HepG2 (cell line): Measurements from ENCODE around the gene ABCC8. TPM values are rescaled to one million over a fixed set of nuclear protein-coding genes. Genes with fewer than 3 reads are reported as not detected.

Experiments
- ATAC-seq: fragments of 200-7000 bp; cut with Tn5 transposase; 3 replicates; pipeline ENCODE4 v1.9.1; 2020; ENCODE audit warnings: mild to moderate bottlenecking, moderate library complexity
- BruUV-seq: library from RNA; stranded (reverse); fragments of 400-500 nt; replicated peaks from 2 replicates; lab custom pipeline; 2021; lab: Mats Ljungman, UMichigan
- CTCF ChIA-PET: fragments of 300-600 bp; formaldehyde crosslinking; extraction: SDS; loops from one replicate; lab custom pipeline; 2021; ENCODE audit warnings: low total read pairs, inconsistent platforms, low intra/inter-chr PET ratio; lab: Yijun Ruan, JAX
- POLR2A ChIA-PET: fragments of 350-600 bp; sonication (Branson Sonifier 250); formaldehyde crosslinking; loops from one replicate; lab custom pipeline; 2020; ENCODE audit warnings: antibody characterized with exemption, inconsistent platforms; lab: Yijun Ruan, JAX
- DNase-seq: peaks from one replicate; pipeline ENCODE4 v3.0.0-alpha.2; 2015; ENCODE audit warnings: low spot score
- FAIRE-seq: peaks from 3 replicates; lab custom pipeline; 2011; peaks lifted over from hg19 to GRCh38; lab: Jason Lieb, UNC
- H2AFZ ChIP-seq: one replicate; pipeline ENCODE4 v1.6.1; 2011; ENCODE audit warnings: low read length, inconsistent platforms
- H3K27ac ChIP-seq: fragments of 300-600 bp; 3 replicates; pipeline ENCODE4 v1.8.0; 2011; ENCODE audit warnings: mixed run types, mild to moderate bottlenecking, mixed read lengths, low read length, inconsistent platforms; ENCODE audit not compliant: insufficient read depth; ENCODE audit errors: extremely low read length
- H3K27me3 ChIP-seq, 2 experiments: fragments of 200-600 bp in 1 of 2; 2 replicates in 1 of 2; 3 replicates in 1 of 2; pipeline versions ENCODE4 v1.6.0 to v1.8.0; 2011; ENCODE audit warnings: low read length in 2 of 2, mild to moderate bottlenecking in 2 of 2, moderate library complexity in 2 of 2, inconsistent platforms in 1 of 2; ENCODE audit not compliant: insufficient read depth in 2 of 2, control insufficient read depth in 1 of 2
- H3K36me3 ChIP-seq, 2 experiments: fragments of 200-600 bp in 1 of 2; replicated peaks in 1 of 2; 2 replicates in 1 of 2; 3 replicates in 1 of 2; pipeline versions ENCODE4 v1.5.1 to v1.8.0; 2011; ENCODE audit warnings: low read length in 2 of 2, inconsistent platforms in 1 of 2; ENCODE audit not compliant: insufficient read depth in 2 of 2, control insufficient read depth in 1 of 2
- H3K4me1 ChIP-seq: 2 replicates; pipeline ENCODE4 v1.5.1; 2012; ENCODE audit warnings: low read length, inconsistent platforms; ENCODE audit not compliant: insufficient read depth
- H3K4me2 ChIP-seq: 2 replicates; pipeline ENCODE4 v1.6.0; 2011; ENCODE audit warnings: low read depth, low read length, inconsistent platforms
- H3K4me3 ChIP-seq, 3 experiments: fragments of 200-600 bp in 1 of 3; sonication (generic), shearing (Covaris generic) in 1 of 3; replicated peaks in 1 of 3; 2 replicates each; pipeline ENCODE4 v1.5.1; 2011 to 2016; ENCODE audit warnings: low read length in 3 of 3, inconsistent platforms in 2 of 3, low read depth in 2 of 3, mild to moderate bottlenecking in 2 of 3, control low read depth in 1 of 3, mixed read lengths in 1 of 3; ENCODE audit not compliant: insufficient read depth in 1 of 3
- H3K79me2 ChIP-seq: one replicate; pipeline ENCODE4 v1.6.1; 2011; ENCODE audit warnings: low read length, inconsistent platforms; ENCODE audit not compliant: insufficient read depth
- H3K9ac ChIP-seq: 2 replicates; pipeline ENCODE4 v1.6.0; 2011; ENCODE audit warnings: mild to moderate bottlenecking, low read depth, low read length, inconsistent platforms; ENCODE audit not compliant: insufficient read depth
- H3K9me3 ChIP-seq: 2 replicates; pipeline ENCODE4 v1.5.1; 2012; ENCODE audit warnings: mild to moderate bottlenecking, low read length
- H4K20me1 ChIP-seq: 2 replicates; pipeline ENCODE4 v1.6.0; 2011; ENCODE audit warnings: inconsistent platforms, mild to moderate bottlenecking, low read length, moderate library complexity; ENCODE audit not compliant: insufficient read depth
- KDM2A ChIP-seq: sonication (generic); formaldehyde crosslinking; IDR thresholded peaks from 2 replicates; pipeline ENCODE4 v1.4.0; 2020; ENCODE audit warnings: low read depth, missing genetic modification reagents, borderline replicate concordance
- POLR2A ChIP-seq, 2 experiments: IDR thresholded peaks; 2 replicates each; pipeline ENCODE4 v1.6.1; 2011; ENCODE audit warnings: low read depth in 2 of 2, low read length in 2 of 2, mild to moderate bottlenecking in 1 of 2, moderate library complexity in 1 of 2; ENCODE audit not compliant: insufficient read depth in 1 of 2
- RCOR2 ChIP-seq: IDR thresholded peaks from 2 replicates; pipeline ENCODE4 v1.6.1; 2016; ENCODE audit warnings: missing biosample characterization, missing genetic modification reagents
- WGBS: methylation state at CpG from one replicate; pipeline ENCODE4 v1.1.6; 2017; ENCODE audit warnings: low lambda C conversion rate; 5-methylcytosine and 5-hydroxymethylcytosine counted together
- in situ Hi-C: cut with HindIII; loops from 2 replicates; pipeline ENCODE4 v1.10.0; 2017; ENCODE audit warnings: low pct_unique_long_range_greater_than_20kb; ENCODE audit not compliant: extremely low pct_ligation_motif_present
- intact Hi-C: fragments of 100-400 bp; cut with micrococcal nuclease; formaldehyde crosslinking; loops from one replicate; pipeline ENCODE4 v1.10.0; 2022; ENCODE audit not compliant: unreplicated experiment
- polyA plus RNA-seq, 8 experiments: library from polyadenylated mRNA; depleted of rRNA in 3 of 8; stranded (reverse) in 7 of 8; unstranded in 1 of 8; fragments of >200 nt; fragmentation: Illumina TruSeq in 4 of 8; extraction: Trizol in 4 of 8; gene quantifications; 2 replicates each; pipeline versions ENCODE4 v1.2.1 to v1.2.3, GENCODE V29; 2011 to 2016; ENCODE audit warnings: low read depth in 4 of 8, missing spikeins in 1 of 8, mixed read lengths in 1 of 8; ENCODE audit not compliant: insufficient read depth in 1 of 8
- total RNA-seq, 5 experiments: library from RNA; depleted of rRNA; stranded (reverse); fragments of >200 nt; fragmentation: Illumina TruSeq; extraction: Trizol; gene quantifications; 2 replicates each; pipeline ENCODE4 v1.2.3, GENCODE V29; 2016; ENCODE audit warnings: low read depth in 1 of 5
- TF ChIP-seq, protein P1 (sequence below): sonication (generic); formaldehyde crosslinking; IDR thresholded peaks from 2 replicates; pipeline ENCODE4 v1.4.0; 2020; ENCODE audit warnings: missing genetic modification reagents, borderline replicate concordance

Gene ABCC8
- total and polyA plus RNA-seq, 2 of the 13 experiments (the other 11 are each of a cell fraction or from before 2014, with no cell fraction given) = not detected

DNA sequence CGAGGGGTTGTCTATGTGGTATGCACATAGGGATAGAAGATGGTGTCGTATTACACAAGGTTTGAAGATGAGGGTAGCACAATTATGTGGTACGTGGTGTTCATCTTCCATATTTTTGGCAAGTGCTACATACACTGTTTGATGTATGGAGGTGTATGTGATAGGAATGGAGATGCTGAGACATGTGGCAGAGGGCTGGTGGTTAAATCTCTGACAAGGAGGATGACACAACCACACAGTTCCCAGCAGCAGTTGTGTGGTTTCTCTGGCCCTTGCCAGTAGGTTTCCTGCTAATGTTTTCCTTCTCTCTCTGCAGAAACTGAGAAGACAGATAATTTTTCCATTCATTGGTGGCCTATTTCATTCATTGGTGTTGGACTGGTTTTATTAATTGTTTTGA, 108.1 kb downstream of the ABCC8 start:
- FAIRE-seq = no peak
- peaks cover 54% of the 10 kb centered on the region for H3K9me3 ChIP-seq
- peaks cover 5% of the 10 kb centered on the region for H3K79me2 ChIP-seq
- no peaks in the 10 kb centered on the region for H3K4me1 ChIP-seq
- TF ChIP-seq POLR2A (IDR thresholded peaks at IDR 0.05; ENCODE audit: insufficient read depth in 1 of 2, low read depth in 2 of 2, low read length in 2 of 2) = no peak
- TF ChIP-seq, protein P1, sequence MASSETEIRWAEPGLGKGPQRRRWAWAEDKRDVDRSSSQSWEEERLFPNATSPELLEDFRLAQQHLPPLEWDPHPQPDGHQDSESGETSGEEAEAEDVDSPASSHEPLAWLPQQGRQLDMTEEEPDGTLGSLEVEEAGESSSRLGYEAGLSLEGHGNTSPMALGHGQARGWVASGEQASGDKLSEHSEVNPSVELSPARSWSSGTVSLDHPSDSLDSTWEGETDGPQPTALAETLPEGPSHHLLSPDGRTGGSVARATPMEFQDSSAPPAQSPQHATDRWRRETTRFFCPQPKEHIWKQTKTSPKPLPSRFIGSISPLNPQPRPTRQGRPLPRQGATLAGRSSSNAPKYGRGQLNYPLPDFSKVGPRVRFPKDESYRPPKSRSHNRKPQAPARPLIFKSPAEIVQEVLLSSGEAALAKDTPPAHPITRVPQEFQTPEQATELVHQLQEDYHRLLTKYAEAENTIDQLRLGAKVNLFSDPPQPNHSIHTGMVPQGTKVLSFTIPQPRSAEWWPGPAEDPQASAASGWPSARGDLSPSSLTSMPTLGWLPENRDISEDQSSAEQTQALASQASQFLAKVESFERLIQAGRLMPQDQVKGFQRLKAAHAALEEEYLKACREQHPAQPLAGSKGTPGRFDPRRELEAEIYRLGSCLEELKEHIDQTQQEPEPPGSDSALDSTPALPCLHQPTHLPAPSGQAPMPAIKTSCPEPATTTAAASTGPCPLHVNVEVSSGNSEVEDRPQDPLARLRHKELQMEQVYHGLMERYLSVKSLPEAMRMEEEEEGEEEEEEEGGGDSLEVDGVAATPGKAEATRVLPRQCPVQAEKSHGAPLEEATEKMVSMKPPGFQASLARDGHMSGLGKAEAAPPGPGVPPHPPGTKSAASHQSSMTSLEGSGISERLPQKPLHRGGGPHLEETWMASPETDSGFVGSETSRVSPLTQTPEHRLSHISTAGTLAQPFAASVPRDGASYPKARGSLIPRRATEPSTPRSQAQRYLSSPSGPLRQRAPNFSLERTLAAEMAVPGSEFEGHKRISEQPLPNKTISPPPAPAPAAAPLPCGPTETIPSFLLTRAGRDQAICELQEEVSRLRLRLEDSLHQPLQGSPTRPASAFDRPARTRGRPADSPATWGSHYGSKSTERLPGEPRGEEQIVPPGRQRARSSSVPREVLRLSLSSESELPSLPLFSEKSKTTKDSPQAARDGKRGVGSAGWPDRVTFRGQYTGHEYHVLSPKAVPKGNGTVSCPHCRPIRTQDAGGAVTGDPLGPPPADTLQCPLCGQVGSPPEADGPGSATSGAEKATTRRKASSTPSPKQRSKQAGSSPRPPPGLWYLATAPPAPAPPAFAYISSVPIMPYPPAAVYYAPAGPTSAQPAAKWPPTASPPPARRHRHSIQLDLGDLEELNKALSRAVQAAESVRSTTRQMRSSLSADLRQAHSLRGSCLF (CRISPR knock-in tag) = no peak
- DNase-seq = no peak
- intact Hi-C loops = no loop called here
- H3K27me3 ChIP-seq = no peaks in the 10 kb centered on the region
- no peak overlapping the region for H2AFZ ChIP-seq
- H3K4me2 ChIP-seq = no peak overlapping the region
- in situ Hi-C loops = no loop called here
- 93% methylated on average over 3 of the region's 3 CpGs for WGBS
- no peak overlapping the region for H3K9ac ChIP-seq
- ChIA-PET POLR2A (no interaction called here), CTCF (no interaction called here)
- peaks cover 59 to 98% of the 10 kb centered on the region in 2 experiments for H3K36me3 ChIP-seq
- no peaks in the 10 kb centered on the region for H4K20me1 ChIP-seq
- H3K27ac ChIP-seq = no peak overlapping the region
- ATAC-seq = no peak
- BruUV-seq = no TSS peak
- H3K4me3 ChIP-seq = no peak overlapping the region

DNA sequence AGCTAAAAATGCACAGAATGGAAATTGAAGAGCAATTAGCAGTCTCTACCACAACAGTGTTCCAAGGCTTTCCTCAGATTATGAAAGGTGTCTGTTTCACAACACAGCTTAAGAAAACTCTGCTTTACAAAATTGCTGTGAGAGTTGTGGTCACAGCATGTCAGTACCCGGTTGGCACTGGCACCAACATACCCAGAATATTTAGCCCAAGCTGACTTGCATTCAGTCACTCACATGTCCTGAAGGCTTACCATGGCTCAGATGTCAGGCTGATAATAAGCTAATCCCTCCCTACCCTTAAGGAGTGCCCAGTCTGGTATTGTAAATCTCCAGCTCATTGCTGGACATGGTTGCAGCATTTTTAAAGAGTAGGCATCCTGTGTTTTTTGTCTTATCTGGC, 110.2 kb downstream of the ABCC8 start:
- ATAC-seq = no peak
- in situ Hi-C loops = no loop called here
- peaks cover 11% of the 10 kb centered on the region for H3K79me2 ChIP-seq
- H3K4me1 ChIP-seq = no peaks in the 10 kb centered on the region
- no peaks in the 10 kb centered on the region for H4K20me1 ChIP-seq
- 100% methylated on average over 1 of the region's 1 CpG for WGBS
- peaks cover 45% of the 10 kb centered on the region for H3K9me3 ChIP-seq
- DNase-seq = no peak
- TF ChIP-seq RCOR2 = no peak
- no peak for TF ChIP-seq KDM2A (CRISPR knock-in tag)
- TF ChIP-seq, all 625 proteins: peak for 0
- no peak overlapping the region for H3K9ac ChIP-seq
- no peaks in the 10 kb centered on the region for H3K27me3 ChIP-seq
- FAIRE-seq = no peak
- no peak overlapping the region for H3K4me3 ChIP-seq
- H3K36me3 ChIP-seq = peaks cover 43 to 91% of the 10 kb centered on the region in 2 experiments
- POLR2A ChIA-PET = no interaction called here
- H3K4me2 ChIP-seq = no peak overlapping the region
- no TSS peak for BruUV-seq
- intact Hi-C loops = no loop called here
- H2AFZ ChIP-seq = no peak overlapping the region
- CTCF ChIA-PET = no interaction called here
- H3K27ac ChIP-seq = no peak overlapping the region
